ENCODE results near the gene PABPC1L. TPM values are rescaled to one million over a fixed set of nuclear protein-coding genes. Genes with fewer than 3 reads are reported as not detected.

Gene PABPC1L
- total RNA-seq, 1 experiment from 2014 or later: 102 TPM

DNA sequence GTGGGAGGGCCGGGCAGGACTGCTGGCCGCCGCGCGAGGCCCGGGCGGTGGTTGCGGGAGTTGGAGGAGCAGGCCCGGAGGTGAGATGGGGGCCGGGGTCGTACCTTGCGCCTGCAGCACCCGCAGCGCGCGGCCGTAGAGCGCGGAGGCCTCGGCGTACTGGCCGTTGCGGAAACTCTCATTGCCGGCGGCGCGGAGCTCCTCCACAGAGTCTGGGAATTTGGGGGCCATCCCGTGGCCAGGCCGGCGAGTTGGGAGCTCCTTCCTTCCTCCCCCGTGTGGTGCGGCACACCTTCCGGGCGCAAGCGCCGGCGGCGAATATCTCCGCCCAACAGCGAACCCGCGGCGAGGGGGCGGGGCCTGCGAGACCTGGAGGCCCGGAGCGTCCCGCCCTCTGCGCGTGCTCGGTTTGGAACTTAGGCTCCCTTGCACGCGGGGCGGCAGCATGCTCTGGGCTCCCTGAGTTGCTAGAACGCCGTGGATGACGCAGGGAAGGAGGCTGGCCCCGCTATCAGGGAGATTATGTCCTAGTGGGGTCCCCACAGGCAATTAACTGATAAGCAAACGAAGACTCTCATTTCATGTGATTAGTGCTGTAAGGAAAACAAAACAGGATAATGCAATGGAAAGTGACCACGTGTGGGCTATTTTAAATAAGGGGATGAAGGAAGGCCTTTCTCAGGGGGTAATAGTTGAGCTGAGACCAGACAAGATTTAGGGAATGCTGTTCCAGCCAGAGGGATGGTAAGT, 50.4 kb downstream of the PABPC1L start, which contains the start of gene TOMM34:
Gene TOMM34 (minus strand): TSS at position 295 of the 750 bp plus-strand sequence. CDS start 64 bp downstream, at position 231.
- peak; percentile 70 for DNase-seq (ENCODE audit: low read depth, low spot score)
- peak within 1 kb of the TSS; percentile 94 for H3K27ac ChIP-seq (ENCODE audit: low read length)
- no TSS peak for BruUV-seq (replicated peaks)
- TF ChIP-seq TCF7L2 (IDR thresholded peaks at IDR 0.05; ENCODE audit: low read depth, low read length): no peak; the same call in 1 of the 2 replicates
- TF ChIP-seq SIN3A (IDR thresholded peaks at IDR 0.05; ENCODE audit: borderline replicate concordance, insufficient read depth, low read depth, low read length): peak; percentile 28; the same call in 1 of the 2 replicates
- peak; percentile 76 for TF ChIP-seq POLR2AphosphoS5 (IDR thresholded peaks at IDR 0.05; ENCODE audit: low read depth, low read length)
- TF ChIP-seq, protein P1, sequence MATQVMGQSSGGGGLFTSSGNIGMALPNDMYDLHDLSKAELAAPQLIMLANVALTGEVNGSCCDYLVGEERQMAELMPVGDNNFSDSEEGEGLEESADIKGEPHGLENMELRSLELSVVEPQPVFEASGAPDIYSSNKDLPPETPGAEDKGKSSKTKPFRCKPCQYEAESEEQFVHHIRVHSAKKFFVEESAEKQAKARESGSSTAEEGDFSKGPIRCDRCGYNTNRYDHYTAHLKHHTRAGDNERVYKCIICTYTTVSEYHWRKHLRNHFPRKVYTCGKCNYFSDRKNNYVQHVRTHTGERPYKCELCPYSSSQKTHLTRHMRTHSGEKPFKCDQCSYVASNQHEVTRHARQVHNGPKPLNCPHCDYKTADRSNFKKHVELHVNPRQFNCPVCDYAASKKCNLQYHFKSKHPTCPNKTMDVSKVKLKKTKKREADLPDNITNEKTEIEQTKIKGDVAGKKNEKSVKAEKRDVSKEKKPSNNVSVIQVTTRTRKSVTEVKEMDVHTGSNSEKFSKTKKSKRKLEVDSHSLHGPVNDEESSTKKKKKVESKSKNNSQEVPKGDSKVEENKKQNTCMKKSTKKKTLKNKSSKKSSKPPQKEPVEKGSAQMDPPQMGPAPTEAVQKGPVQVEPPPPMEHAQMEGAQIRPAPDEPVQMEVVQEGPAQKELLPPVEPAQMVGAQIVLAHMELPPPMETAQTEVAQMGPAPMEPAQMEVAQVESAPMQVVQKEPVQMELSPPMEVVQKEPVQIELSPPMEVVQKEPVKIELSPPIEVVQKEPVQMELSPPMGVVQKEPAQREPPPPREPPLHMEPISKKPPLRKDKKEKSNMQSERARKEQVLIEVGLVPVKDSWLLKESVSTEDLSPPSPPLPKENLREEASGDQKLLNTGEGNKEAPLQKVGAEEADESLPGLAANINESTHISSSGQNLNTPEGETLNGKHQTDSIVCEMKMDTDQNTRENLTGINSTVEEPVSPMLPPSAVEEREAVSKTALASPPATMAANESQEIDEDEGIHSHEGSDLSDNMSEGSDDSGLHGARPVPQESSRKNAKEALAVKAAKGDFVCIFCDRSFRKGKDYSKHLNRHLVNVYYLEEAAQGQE (IDR thresholded peaks at IDR 0.05; ENCODE audit: insufficient read depth in 1 of 2, low read depth in 2 of 2, low read length in 1 of 2): no peak
- peaks cover 10% of the 10 kb centered on the region for H3K4me1 ChIP-seq (ENCODE audit: control insufficient read depth, insufficient read depth, low read length)
- in situ Hi-C loops (cut with HindIII; ENCODE audit: low pct_unique_long_range_greater_than_20kb, low sequenced_read_pairs): no loop called here
- intact Hi-C loops (cut with micrococcal nuclease; ENCODE audit: unreplicated experiment): no loop called here
- H3K36me3 ChIP-seq (ENCODE audit: control insufficient read depth, insufficient read depth, low read length): peaks cover 5% of the 10 kb centered on the region
- H3K4me3 ChIP-seq (ENCODE audit: low read depth in 2 of 2, low read length in 2 of 2): peak within 1 kb of the TSS; percentile 77 to 91
- ChIA-PET CTCF (interaction anchor here (0.7 kb wide), 1 partner anchor 255 kb away, joined by 3 read pairs; no protein-coding TSS in a partner anchor), POLR2A (interaction anchor here (0.6 to 0.8 kb wide), 3 partner anchors 8 to 1338 kb away, joined by 3 to 4 read pairs (median 3); no protein-coding TSS in a partner anchor)
- no peaks in the 10 kb centered on the region for H3K9me3 ChIP-seq (ENCODE audit: control insufficient read depth, insufficient read depth, low read depth, low read length)
- no peaks in the 10 kb centered on the region for H3K27me3 ChIP-seq (ENCODE audit: control insufficient read depth, insufficient read depth, low read length)
- peak; percentile 99 for ATAC-seq

DNA sequence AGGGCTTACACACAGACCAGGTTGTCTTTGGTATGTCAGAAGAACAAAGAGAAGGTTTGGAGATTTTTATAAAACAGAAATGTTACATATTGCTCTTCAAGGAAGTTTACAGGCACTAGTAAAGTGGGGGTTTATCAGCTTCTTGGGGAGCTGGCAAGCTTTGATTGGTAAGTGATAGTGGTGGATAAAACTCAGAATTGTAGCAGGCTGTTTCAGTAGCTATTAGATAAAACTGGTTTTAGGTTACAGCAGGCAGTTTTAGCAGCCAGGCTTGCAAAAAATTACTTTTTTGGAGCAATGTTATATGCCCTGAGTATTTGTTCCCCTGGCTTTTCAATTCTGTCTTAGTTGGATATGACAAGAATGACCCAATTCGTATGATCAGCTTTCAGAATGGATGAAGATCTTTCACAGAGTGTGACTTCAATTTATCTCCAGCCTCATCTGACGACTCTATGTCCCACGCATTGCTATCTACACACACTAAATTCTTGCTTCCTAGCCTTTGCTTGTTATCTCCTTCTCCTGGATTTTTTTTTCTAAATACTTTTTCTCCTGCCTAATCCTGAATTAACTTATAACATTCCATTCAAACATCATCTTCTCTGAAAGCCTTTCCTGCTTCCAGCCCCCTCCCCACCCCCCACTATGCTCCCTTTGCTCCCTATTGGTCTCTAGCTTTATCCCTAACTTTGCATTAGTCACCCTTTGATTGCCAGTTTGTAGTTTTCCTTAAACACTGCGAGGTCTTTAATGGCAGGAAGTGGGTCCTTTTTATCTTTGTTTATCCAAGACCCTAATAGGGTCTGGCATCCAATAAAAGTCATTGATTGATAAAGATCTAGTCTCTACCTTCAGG, 51.4 kb downstream of the PABPC1L start:
- H3K4me3 ChIP-seq (ENCODE audit: low read depth in 2 of 2, low read length in 2 of 2): no peak overlapping the region
- no peak for ATAC-seq
- TF ChIP-seq POLR2AphosphoS5 (IDR thresholded peaks at IDR 0.05; ENCODE audit: low read depth, low read length): no peak
- TF ChIP-seq, protein P1 (IDR thresholded peaks at IDR 0.05; ENCODE audit: insufficient read depth in 1 of 2, low read depth in 2 of 2, low read length in 1 of 2): no peak
- TF ChIP-seq, protein P2, sequence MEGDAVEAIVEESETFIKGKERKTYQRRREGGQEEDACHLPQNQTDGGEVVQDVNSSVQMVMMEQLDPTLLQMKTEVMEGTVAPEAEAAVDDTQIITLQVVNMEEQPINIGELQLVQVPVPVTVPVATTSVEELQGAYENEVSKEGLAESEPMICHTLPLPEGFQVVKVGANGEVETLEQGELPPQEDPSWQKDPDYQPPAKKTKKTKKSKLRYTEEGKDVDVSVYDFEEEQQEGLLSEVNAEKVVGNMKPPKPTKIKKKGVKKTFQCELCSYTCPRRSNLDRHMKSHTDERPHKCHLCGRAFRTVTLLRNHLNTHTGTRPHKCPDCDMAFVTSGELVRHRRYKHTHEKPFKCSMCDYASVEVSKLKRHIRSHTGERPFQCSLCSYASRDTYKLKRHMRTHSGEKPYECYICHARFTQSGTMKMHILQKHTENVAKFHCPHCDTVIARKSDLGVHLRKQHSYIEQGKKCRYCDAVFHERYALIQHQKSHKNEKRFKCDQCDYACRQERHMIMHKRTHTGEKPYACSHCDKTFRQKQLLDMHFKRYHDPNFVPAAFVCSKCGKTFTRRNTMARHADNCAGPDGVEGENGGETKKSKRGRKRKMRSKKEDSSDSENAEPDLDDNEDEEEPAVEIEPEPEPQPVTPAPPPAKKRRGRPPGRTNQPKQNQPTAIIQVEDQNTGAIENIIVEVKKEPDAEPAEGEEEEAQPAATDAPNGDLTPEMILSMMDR (IDR thresholded peaks at IDR 0.05): no peak
- no peak for TF ChIP-seq TCF7L2 (IDR thresholded peaks at IDR 0.05; ENCODE audit: low read depth, low read length)
- TF ChIP-seq SIN3A (IDR thresholded peaks at IDR 0.05; ENCODE audit: borderline replicate concordance, insufficient read depth, low read depth, low read length): no peak
- ChIA-PET CTCF (no interaction called here), POLR2A (no interaction called here)
- intact Hi-C loops (cut with micrococcal nuclease; ENCODE audit: unreplicated experiment) (no loop called here), in situ Hi-C loops (cut with HindIII; ENCODE audit: low pct_unique_long_range_greater_than_20kb, low sequenced_read_pairs) (no loop called here)
- no peak for DNase-seq (ENCODE audit: low read depth, low spot score)
- BruUV-seq (replicated peaks): no TSS peak
- H3K27me3 ChIP-seq (ENCODE audit: control insufficient read depth, insufficient read depth, low read length): no peaks in the 10 kb centered on the region
- peaks cover 16% of the 10 kb centered on the region for H3K4me1 ChIP-seq (ENCODE audit: control insufficient read depth, insufficient read depth, low read length)
- no peaks in the 10 kb centered on the region; the same call in 1 of the 2 replicates for H3K36me3 ChIP-seq (ENCODE audit: control insufficient read depth, insufficient read depth, low read length)
- H3K27ac ChIP-seq (ENCODE audit: low read length): peak overlapping the region; percentile 94
- no peaks in the 10 kb centered on the region for H3K9me3 ChIP-seq (ENCODE audit: control insufficient read depth, insufficient read depth, low read depth, low read length)

All from Panc1 (cell line).